GM13977 (cell line): ENCODE measurements around the gene PRRT4.

ENCODE experiments used
- DNase-seq: peaks from one replicate; pipeline ENCODE4 v3.0.0; 2012; ENCODE audit warnings: low spot score
- CTCF ChIP-seq: IDR thresholded peaks from 2 replicates; pipeline ENCODE4 v1.5.1; 2012; ENCODE audit warnings: mild to moderate bottlenecking, control low read depth; ENCODE audit not compliant: insufficient read depth; ENCODE audit errors: extremely low read depth, missing control alignments
- in situ Hi-C: fragments of 300-500 bp; cut with MboI; formaldehyde crosslinking; loops from one replicate; pipeline ENCODE4 v1.12.0; 2022; ENCODE audit warnings: low sequenced_read_pairs, low pct_unique_long_range_greater_than_20kb, mixed read lengths, inconsistent platforms; ENCODE audit not compliant: unreplicated experiment

The PRRT4 gene

GRCh38 chr7:128383776-128384175 is 22.3 kb upstream of the PRRT4 start:
- no peak for TF ChIP-seq CTCF
- no peak for DNase-seq
- in situ Hi-C loops, result no loop called here

GRCh38 chr7:128381161-128381821 is 19.8 kb upstream of the PRRT4 start:
- DNase-seq, result no peak
- in situ Hi-C loops, result no loop called here
- TF ChIP-seq CTCF, result peak; percentile 67

GRCh38 chr7:128380483-128381106 is 19.1 kb upstream of the PRRT4 start:
- no peak for DNase-seq
- TF ChIP-seq CTCF, result no peak
- in situ Hi-C loops, result no loop called here

GRCh38 chr7:128379900-128380479 is 18.5 kb upstream of the PRRT4 start:
- DNase-seq, result no peak
- in situ Hi-C loops, result no loop called here
- no peak for TF ChIP-seq CTCF

- in situ Hi-C loops, result no loop called here
- no peak for DNase-seq
- TF ChIP-seq CTCF, result no peak
Measured at GRCh38 chr7:128378637-128379036, 17.1 kb upstream of the PRRT4 start.

GRCh38 chr7:128376077-128376476 is 14.6 kb upstream of the PRRT4 start:
- in situ Hi-C loops, result no loop called here
- no peak for DNase-seq

More at GRCh38 chr7:128376077-128376476, 14.6 kb upstream of the PRRT4 start:
- no peak for TF ChIP-seq CTCF
